GM23338 (cell line): Measurements from ENCODE around the gene CHST13. TPM values are rescaled to one million over a fixed set of nuclear protein-coding genes. Genes with fewer than 3 reads are reported as not detected.

Experiments
- ATAC-seq: fragments of 200-7000 bp; cut with Tn5 transposase; 3 replicates; pipeline ENCODE4 v1.9.1; 2020
- DNase-seq: peaks from one replicate; pipeline ENCODE4 v3.0.0-alpha.2; 2015; ENCODE audit warnings: low spot score
- H2AFZ ChIP-seq: fragments of 200-600 bp; sonication (generic); 2 replicates; pipeline ENCODE4 v1.8.0; 2016; ENCODE audit warnings: antibody characterized with exemption, mild to moderate bottlenecking, moderate library complexity
- H3F3A ChIP-seq: fragments of 200-600 bp; sonication (generic); replicated peaks from 2 replicates; pipeline ENCODE4 v1.8.0; 2017; ENCODE audit warnings: antibody characterized with exemption, mixed run types, low read depth
- H3K27ac ChIP-seq: fragments of 200-600 bp; sonication (generic); 2 replicates; pipeline ENCODE4 v1.6.1; 2016; ENCODE audit warnings: low read depth
- H3K27me3 ChIP-seq: fragments of 200-600 bp; sonication (generic); 2 replicates; pipeline ENCODE4 v1.8.0; 2016; ENCODE audit warnings: mild to moderate bottlenecking, mixed run types, moderate library complexity; ENCODE audit not compliant: insufficient read depth
- H3K36me3 ChIP-seq: fragments of 200-600 bp; sonication (generic); 2 replicates; pipeline ENCODE4 v1.8.0; 2016; ENCODE audit warnings: mild to moderate bottlenecking; ENCODE audit not compliant: insufficient read depth
- H3K4me1 ChIP-seq: fragments of 200-600 bp; sonication (generic); 2 replicates; pipeline ENCODE4 v1.8.0; 2016; ENCODE audit warnings: mild to moderate bottlenecking, moderate library complexity; ENCODE audit not compliant: insufficient read depth
- H3K4me2 ChIP-seq: fragments of 200-600 bp; sonication (generic); 2 replicates; pipeline ENCODE4 v1.7.1; 2017; ENCODE audit warnings: mixed run types
- H3K4me3 ChIP-seq: fragments of 200-600 bp; sonication (generic); 2 replicates; pipeline ENCODE4 v1.6.1; 2016; ENCODE audit warnings: mixed run types
- H3K79me2 ChIP-seq: fragments of 200-600 bp; sonication (generic); replicated peaks from 2 replicates; pipeline ENCODE4 v1.8.0; 2017; ENCODE audit warnings: mild to moderate bottlenecking; ENCODE audit not compliant: insufficient read depth
- H3K9me2 ChIP-seq: fragments of 200-600 bp; sonication (generic); 2 replicates; pipeline ENCODE4 v1.8.0; 2017; ENCODE audit not compliant: insufficient read depth
- H4K20me1 ChIP-seq: fragments of 200-600 bp; sonication (generic); replicated peaks from 2 replicates; pipeline ENCODE4 v1.8.0; 2017; ENCODE audit warnings: mild to moderate bottlenecking; ENCODE audit not compliant: insufficient read depth
- H3K27ac Mint-ChIP-seq: 2 replicates; pipeline ENCODE4 v1.8.0; 2020; ENCODE audit warnings: inconsistent platforms, mild to moderate bottlenecking, moderate library complexity, mixed read lengths
- H3K27me3 Mint-ChIP-seq: 3 replicates; pipeline ENCODE4 v1.8.0; 2022; ENCODE audit warnings: low read depth, mild to moderate bottlenecking, moderate library complexity, mixed read lengths, inconsistent platforms; ENCODE audit not compliant: insufficient read depth, poor library complexity
- H3K36me3 Mint-ChIP-seq: 3 replicates; pipeline ENCODE4 v1.8.0; 2021; ENCODE audit warnings: low read depth, mild to moderate bottlenecking, inconsistent platforms, moderate library complexity, mixed read lengths
- H3K4me1 Mint-ChIP-seq: 3 replicates; pipeline ENCODE4 v1.8.0; 2020; ENCODE audit warnings: mild to moderate bottlenecking, inconsistent platforms, mixed read lengths
- H3K4me3 Mint-ChIP-seq: 3 replicates; pipeline ENCODE4 v1.8.0; 2021; ENCODE audit warnings: moderate library complexity, mild to moderate bottlenecking, inconsistent platforms, mixed read lengths
- H3K9me3 Mint-ChIP-seq: 3 replicates; pipeline ENCODE4 v1.8.0; 2020; ENCODE audit warnings: moderate library complexity, mild to moderate bottlenecking, inconsistent platforms, mixed read lengths
- CREB1 ChIP-seq: fragments of 250-450 bp; sonication (Bioruptor Pico); IDR thresholded peaks from 2 replicates; pipeline ENCODE4 v1.5.0; 2020; ENCODE audit warnings: low read depth, mild to moderate bottlenecking, moderate library complexity
- EZH2 ChIP-seq: fragments of 200-600 bp; sonication (generic); IDR thresholded peaks from one replicate; pipeline ENCODE4 v1.8.0; 2017; ENCODE audit warnings: antibody characterized with exemption, mild to moderate bottlenecking, low read depth; ENCODE audit not compliant: unreplicated experiment
- EZH2phosphoT487 ChIP-seq: fragments of 200-600 bp; sonication (generic); IDR thresholded peaks from one replicate; pipeline ENCODE4 v1.8.1; 2018; ENCODE audit warnings: antibody characterized with exemption; ENCODE audit not compliant: unreplicated experiment
- JUNB ChIP-seq: IDR thresholded peaks from one replicate; pipeline ENCODE4 v1.6.1; 2016; ENCODE audit warnings: antibody characterized with exemption; ENCODE audit not compliant: unreplicated experiment
- NANOG ChIP-seq: IDR thresholded peaks from 2 replicates; pipeline ENCODE4 v1.6.1; 2016; ENCODE audit warnings: antibody characterized with exemption, borderline replicate concordance
- POLR2AphosphoS5 ChIP-seq: IDR thresholded peaks from 2 replicates; pipeline ENCODE4 v1.6.1; 2016; ENCODE audit warnings: antibody characterized with exemption, low read depth
- STAT1 ChIP-seq: IDR thresholded peaks from one replicate; pipeline ENCODE4 v1.6.1; 2016; ENCODE audit warnings: antibody characterized with exemption; ENCODE audit not compliant: unreplicated experiment
- ZNF114 ChIP-seq: fragments of 250-450 bp; sonication (Bioruptor Pico); IDR thresholded peaks from 2 replicates; pipeline ENCODE4 v1.5.0; 2020; ENCODE audit warnings: mild to moderate bottlenecking, moderate library complexity
- ZNF331 ChIP-seq: fragments of 250-450 bp; sonication (Bioruptor Pico); IDR thresholded peaks from 2 replicates; pipeline ENCODE4 v1.5.0; 2020; ENCODE audit warnings: low read depth, mild to moderate bottlenecking, moderate library complexity
- polyA plus RNA-seq: library from polyadenylated mRNA; unstranded; fragments of >200 nt; fragmentation: Nextera tagmentation; extraction: Ambion mirVana; gene quantifications from 2 replicates; pipeline ENCODE4 v1.2.1, GENCODE V29; 2016
- total RNA-seq: library from RNA; depleted of rRNA; stranded (reverse); fragments of >200 nt; shearing (Covaris generic); gene quantifications from 2 replicates; pipeline ENCODE4 v1.2.3, GENCODE V29; 2014
- TF ChIP-seq, protein P1 (sequence below): fragments of 250-450 bp; sonication (Bioruptor Pico); IDR thresholded peaks from 2 replicates; pipeline ENCODE4 v1.5.0; 2020; ENCODE audit warnings: mild to moderate bottlenecking, moderate library complexity
- TF ChIP-seq, protein P2 (sequence below): IDR thresholded peaks from one replicate; pipeline ENCODE4 v1.6.1; 2018; ENCODE audit warnings: antibody characterized with exemption; ENCODE audit not compliant: unreplicated experiment
- TF ChIP-seq, protein P3 (sequence below): IDR thresholded peaks from 2 replicates; pipeline ENCODE4 v1.6.1; 2016; ENCODE audit warnings: antibody characterized with exemption

The CHST13 gene
- total and polyA plus RNA-seq, 2 experiments from 2014 or later, result 3.7 to 8.4 TPM

DNA sequence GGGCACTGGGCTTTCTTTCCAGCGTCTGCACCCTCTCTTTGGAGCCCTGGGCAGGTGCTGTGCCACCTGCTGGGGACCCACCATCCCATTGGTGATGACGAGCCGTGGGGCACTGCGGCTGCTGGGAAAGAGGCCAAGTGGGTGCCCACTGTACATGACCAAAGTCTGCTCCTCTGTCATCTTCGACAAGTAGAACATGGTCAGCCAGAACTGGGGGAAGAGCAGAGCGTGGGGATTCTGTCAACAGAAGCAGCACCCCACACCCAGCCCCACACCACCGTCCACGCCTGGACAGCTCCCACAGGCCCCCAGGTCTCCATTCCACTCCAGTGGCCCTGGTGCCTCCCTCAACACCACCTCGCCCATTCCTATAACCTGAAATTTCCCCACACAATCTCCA is 16.1 kb upstream of the CHST13 start:
- H2AFZ ChIP-seq, result no peak overlapping the region
- H3K27ac Mint-ChIP-seq, result no peak overlapping the region
- no peak for ATAC-seq

DNA sequence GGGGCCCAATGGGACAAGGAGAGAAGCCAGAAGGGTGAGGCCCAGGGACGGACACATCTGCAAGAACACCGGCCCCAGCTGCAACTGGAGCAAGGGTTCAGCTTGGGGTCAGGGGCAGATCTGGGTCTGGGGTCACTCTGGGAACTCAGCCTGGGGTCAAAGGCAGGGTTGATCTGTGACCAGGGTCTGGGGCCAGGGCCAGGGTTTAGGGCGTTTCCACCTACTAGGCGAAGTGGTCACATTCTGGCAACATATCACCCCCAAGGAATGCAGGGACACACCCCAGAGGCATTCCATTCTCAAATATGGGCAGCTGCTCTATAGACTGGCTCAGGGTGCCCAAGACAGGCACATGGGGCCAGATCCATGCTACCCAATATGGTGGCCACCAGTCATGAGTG is 15.4 kb upstream of the CHST13 start:
- Histone ChIP-seq H4K20me1 (no peaks in the 10 kb centered on the region), H3K4me1 (no peaks in the 10 kb centered on the region), H2AFZ (no peak overlapping the region), H3K4me3 (no peak overlapping the region), H3F3A (no peaks in the 10 kb centered on the region), H3K27ac (no peak overlapping the region), H3K79me2 (no peaks in the 10 kb centered on the region), H3K9me2 (0 out of 2 replicates have a peak, but pooled peaks cover 4% of the 10 kb centered on the region), H3K36me3 (no peaks in the 10 kb centered on the region), H3K27me3 (no peaks in the 10 kb centered on the region), H3K4me2 (no peak overlapping the region)
- H3K27me3 Mint-ChIP-seq, result peaks cover 6% of the 10 kb centered on the region
- no peaks in the 10 kb centered on the region for H3K9me3 Mint-ChIP-seq
- DNase-seq (no peak), ATAC-seq (no peak)
- no peak overlapping the region for H3K4me3 Mint-ChIP-seq
- H3K27ac Mint-ChIP-seq, result no peak overlapping the region
- peaks cover 5% of the 10 kb centered on the region; the same call in 2 of the 3 replicates for H3K4me1 Mint-ChIP-seq
- no peaks in the 10 kb centered on the region for H3K36me3 Mint-ChIP-seq
- TF ChIP-seq, protein P1, sequence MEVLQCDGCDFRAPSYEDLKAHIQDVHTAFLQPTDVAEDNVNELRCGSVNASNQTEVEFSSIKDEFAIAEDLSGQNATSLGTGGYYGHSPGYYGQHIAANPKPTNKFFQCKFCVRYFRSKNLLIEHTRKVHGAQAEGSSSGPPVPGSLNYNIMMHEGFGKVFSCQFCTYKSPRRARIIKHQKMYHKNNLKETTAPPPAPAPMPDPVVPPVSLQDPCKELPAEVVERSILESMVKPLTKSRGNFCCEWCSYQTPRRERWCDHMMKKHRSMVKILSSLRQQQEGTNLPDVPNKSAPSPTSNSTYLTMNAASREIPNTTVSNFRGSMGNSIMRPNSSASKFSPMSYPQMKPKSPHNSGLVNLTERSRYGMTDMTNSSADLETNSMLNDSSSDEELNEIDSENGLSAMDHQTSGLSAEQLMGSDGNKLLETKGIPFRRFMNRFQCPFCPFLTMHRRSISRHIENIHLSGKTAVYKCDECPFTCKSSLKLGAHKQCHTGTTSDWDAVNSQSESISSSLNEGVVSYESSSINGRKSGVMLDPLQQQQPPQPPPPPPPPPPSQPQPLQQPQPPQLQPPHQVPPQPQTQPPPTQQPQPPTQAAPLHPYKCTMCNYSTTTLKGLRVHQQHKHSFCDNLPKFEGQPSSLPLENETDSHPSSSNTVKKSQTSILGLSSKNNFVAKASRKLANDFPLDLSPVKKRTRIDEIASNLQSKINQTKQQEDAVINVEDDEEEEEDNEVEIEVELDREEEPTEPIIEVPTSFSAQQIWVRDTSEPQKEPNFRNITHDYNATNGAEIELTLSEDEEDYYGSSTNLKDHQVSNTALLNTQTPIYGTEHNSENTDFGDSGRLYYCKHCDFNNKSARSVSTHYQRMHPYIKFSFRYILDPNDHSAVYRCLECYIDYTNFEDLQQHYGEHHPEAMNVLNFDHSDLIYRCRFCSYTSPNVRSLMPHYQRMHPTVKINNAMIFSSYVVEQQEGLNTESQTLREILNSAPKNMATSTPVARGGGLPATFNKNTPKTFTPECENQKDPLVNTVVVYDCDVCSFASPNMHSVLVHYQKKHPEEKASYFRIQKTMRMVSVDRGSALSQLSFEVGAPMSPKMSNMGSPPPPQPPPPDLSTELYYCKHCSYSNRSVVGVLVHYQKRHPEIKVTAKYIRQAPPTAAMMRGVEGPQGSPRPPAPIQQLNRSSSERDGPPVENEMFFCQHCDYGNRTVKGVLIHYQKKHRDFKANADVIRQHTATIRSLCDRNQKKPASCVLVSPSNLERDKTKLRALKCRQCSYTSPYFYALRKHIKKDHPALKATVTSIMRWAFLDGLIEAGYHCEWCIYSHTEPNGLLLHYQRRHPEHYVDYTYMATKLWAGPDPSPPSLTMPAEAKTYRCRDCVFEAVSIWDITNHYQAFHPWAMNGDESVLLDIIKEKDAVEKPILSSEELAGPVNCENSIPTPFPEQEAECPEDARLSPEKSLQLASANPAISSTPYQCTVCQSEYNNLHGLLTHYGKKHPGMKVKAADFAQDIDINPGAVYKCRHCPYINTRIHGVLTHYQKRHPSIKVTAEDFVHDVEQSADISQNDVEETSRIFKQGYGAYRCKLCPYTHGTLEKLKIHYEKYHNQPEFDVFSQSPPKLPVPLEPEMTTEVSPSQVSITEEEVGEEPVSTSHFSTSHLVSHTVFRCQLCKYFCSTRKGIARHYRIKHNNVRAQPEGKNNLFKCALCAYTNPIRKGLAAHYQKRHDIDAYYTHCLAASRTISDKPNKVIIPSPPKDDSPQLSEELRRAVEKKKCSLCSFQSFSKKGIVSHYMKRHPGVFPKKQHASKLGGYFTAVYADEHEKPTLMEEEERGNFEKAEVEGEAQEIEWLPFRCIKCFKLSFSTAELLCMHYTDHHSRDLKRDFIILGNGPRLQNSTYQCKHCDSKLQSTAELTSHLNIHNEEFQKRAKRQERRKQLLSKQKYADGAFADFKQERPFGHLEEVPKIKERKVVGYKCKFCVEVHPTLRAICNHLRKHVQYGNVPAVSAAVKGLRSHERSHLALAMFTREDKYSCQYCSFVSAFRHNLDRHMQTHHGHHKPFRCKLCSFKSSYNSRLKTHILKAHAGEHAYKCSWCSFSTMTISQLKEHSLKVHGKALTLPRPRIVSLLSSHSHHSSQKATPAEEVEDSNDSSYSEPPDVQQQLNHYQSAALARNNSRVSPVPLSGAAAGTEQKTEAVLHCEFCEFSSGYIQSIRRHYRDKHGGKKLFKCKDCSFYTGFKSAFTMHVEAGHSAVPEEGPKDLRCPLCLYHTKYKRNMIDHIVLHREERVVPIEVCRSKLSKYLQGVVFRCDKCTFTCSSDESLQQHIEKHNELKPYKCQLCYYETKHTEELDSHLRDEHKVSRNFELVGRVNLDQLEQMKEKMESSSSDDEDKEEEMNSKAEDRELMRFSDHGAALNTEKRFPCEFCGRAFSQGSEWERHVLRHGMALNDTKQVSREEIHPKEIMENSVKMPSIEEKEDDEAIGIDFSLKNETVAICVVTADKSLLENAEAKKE, result no peak
- no peak for TF ChIP-seq NANOG
- TF ChIP-seq CREB1, result no peak
- TF ChIP-seq, protein P2, sequence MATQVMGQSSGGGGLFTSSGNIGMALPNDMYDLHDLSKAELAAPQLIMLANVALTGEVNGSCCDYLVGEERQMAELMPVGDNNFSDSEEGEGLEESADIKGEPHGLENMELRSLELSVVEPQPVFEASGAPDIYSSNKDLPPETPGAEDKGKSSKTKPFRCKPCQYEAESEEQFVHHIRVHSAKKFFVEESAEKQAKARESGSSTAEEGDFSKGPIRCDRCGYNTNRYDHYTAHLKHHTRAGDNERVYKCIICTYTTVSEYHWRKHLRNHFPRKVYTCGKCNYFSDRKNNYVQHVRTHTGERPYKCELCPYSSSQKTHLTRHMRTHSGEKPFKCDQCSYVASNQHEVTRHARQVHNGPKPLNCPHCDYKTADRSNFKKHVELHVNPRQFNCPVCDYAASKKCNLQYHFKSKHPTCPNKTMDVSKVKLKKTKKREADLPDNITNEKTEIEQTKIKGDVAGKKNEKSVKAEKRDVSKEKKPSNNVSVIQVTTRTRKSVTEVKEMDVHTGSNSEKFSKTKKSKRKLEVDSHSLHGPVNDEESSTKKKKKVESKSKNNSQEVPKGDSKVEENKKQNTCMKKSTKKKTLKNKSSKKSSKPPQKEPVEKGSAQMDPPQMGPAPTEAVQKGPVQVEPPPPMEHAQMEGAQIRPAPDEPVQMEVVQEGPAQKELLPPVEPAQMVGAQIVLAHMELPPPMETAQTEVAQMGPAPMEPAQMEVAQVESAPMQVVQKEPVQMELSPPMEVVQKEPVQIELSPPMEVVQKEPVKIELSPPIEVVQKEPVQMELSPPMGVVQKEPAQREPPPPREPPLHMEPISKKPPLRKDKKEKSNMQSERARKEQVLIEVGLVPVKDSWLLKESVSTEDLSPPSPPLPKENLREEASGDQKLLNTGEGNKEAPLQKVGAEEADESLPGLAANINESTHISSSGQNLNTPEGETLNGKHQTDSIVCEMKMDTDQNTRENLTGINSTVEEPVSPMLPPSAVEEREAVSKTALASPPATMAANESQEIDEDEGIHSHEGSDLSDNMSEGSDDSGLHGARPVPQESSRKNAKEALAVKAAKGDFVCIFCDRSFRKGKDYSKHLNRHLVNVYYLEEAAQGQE, result no peak
- no peak for TF ChIP-seq EZH2phosphoT487
- no peak for TF ChIP-seq EZH2
- TF ChIP-seq POLR2AphosphoS5, result no peak
- TF ChIP-seq, protein P3, sequence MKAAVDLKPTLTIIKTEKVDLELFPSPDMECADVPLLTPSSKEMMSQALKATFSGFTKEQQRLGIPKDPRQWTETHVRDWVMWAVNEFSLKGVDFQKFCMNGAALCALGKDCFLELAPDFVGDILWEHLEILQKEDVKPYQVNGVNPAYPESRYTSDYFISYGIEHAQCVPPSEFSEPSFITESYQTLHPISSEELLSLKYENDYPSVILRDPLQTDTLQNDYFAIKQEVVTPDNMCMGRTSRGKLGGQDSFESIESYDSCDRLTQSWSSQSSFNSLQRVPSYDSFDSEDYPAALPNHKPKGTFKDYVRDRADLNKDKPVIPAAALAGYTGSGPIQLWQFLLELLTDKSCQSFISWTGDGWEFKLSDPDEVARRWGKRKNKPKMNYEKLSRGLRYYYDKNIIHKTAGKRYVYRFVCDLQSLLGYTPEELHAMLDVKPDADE, result no peak
- TF ChIP-seq ZNF114, result no peak
- TF ChIP-seq JUNB, result no peak
- TF ChIP-seq STAT1, result no peak
- TF ChIP-seq ZNF331 (CRISPR knock-in tag), result no peak

More for the DNA sequence above, 16.1 kb upstream of the CHST13 start:
- Histone ChIP-seq H3K4me2 (no peak overlapping the region), H3K9me2 (0 out of 2 replicates have a peak, but pooled peaks cover 4% of the 10 kb centered on the region), H3K4me3 (no peak overlapping the region), H3F3A (peaks cover under 1% of the 10 kb centered on the region; the same call in 1 of the 2 replicates), H4K20me1 (no peaks in the 10 kb centered on the region), H3K36me3 (no peaks in the 10 kb centered on the region), H3K27ac (no peak overlapping the region), H3K79me2 (no peaks in the 10 kb centered on the region), H3K4me1 (no peaks in the 10 kb centered on the region), H3K27me3 (no peaks in the 10 kb centered on the region)
- Mint-ChIP-seq H3K36me3 (no peaks in the 10 kb centered on the region), H3K27me3 (peaks cover 2% of the 10 kb centered on the region), H3K4me1 (peaks cover 5% of the 10 kb centered on the region; the same call in 2 of the 3 replicates), H3K4me3 (no peak overlapping the region), H3K9me3 (no peaks in the 10 kb centered on the region)
- TF ChIP-seq POLR2AphosphoS5, result no peak
- DNase-seq, result no peak
